ENCODE measurements around the gene MFAP3L. TPM values are rescaled to one million over a fixed set of nuclear protein-coding genes. Genes with fewer than 3 reads are reported as not detected.

The MFAP3L gene
- total RNA-seq, 2 experiments from 2014 or later: 1.6 to 1.7 TPM

GRCh38 chr4:170038232-170038631 lies 12.0 kb upstream of the MFAP3L start:
- H3K4me1 Mint-ChIP-seq: no peaks in the 10 kb centered on the region
- H3K4me3 Mint-ChIP-seq: no peak overlapping the region
- no peak overlapping the region for H3K27ac Mint-ChIP-seq
- no peaks in the 10 kb centered on the region for H3K36me3 Mint-ChIP-seq
- DNase-seq (no peak), ATAC-seq (ENCODE audit: low read depth) (no peak)
- H3K27me3 Mint-ChIP-seq: peaks cover 10% of the 10 kb centered on the region
- POLR2A ChIA-PET: no interaction called here
- no peaks in the 10 kb centered on the region for H3K9me3 Mint-ChIP-seq

DNA sequence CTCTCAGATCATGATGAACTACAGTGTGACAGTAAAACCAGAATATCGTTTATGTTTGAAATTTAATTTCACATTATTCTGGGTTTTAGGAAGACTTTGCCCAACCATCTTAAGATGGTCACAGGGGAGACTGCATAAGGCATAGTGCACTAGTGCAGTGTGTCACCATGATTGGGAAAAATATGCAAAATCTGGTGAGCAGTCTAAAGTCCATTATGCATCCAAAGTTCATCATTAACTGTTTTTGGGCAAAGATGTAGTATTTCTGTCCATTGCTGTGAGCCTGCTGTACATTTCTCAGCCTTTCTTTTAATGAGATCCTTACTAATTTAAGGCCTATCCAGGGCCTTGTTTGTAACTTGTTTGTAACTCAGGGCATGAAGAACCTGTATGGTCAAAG lies 11.3 kb upstream of the MFAP3L start:
- Mint-ChIP-seq H3K4me1 (no peaks in the 10 kb centered on the region), H3K27me3 (peaks cover 6% of the 10 kb centered on the region), H3K4me3 (no peak overlapping the region), H3K9me3 (no peaks in the 10 kb centered on the region), H3K36me3 (no peaks in the 10 kb centered on the region), H3K27ac (no peak overlapping the region)
- ATAC-seq (ENCODE audit: low read depth): no peak
- POLR2A ChIA-PET: no interaction called here
- DNase-seq: no peak

- POLR2A ChIA-PET: no interaction called here
- DNase-seq (no peak), ATAC-seq (ENCODE audit: low read depth) (no peak)
- Mint-ChIP-seq H3K27ac (no peak overlapping the region), H3K9me3 (no peaks in the 10 kb centered on the region), H3K27me3 (peaks cover 12% of the 10 kb centered on the region), H3K4me1 (no peaks in the 10 kb centered on the region), H3K4me3 (no peak overlapping the region), H3K36me3 (no peaks in the 10 kb centered on the region)
These were observed 9.7 kb upstream of the MFAP3L start for GRCh38 chr4:170035845-170036244.

DNA sequence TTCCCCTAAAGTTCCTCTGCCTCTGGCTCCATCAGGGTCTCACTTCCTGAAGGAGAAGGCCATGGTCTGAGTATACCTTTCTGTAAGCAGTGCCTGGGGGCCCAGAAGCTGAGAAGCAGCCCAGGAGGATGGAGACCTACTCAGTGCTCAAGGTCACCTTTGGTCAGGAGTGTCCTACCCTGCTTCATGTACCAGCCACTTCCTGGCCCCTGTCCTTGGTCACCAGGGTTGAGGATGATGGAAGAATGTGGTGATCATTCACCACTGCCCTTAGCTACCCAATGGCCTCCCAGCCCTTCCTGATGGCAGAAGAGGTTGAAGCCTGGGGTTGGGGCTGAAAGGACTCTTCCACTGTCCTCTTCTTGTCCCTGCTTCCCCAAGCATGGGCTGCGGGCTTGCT lies 9.0 kb upstream of the MFAP3L start:
- Mint-ChIP-seq H3K9me3 (no peaks in the 10 kb centered on the region), H3K27me3 (peaks cover 10% of the 10 kb centered on the region), H3K4me1 (no peaks in the 10 kb centered on the region), H3K4me3 (no peak overlapping the region), H3K27ac (no peak overlapping the region), H3K36me3 (no peaks in the 10 kb centered on the region)
- POLR2A ChIA-PET: no interaction called here
- ATAC-seq (ENCODE audit: low read depth): no peak
- no peak for DNase-seq

- no peaks in the 10 kb centered on the region for H3K36me3 Mint-ChIP-seq
- DNase-seq: no peak
- H3K4me3 Mint-ChIP-seq: no peak overlapping the region
- peaks cover 16% of the 10 kb centered on the region for H3K27me3 Mint-ChIP-seq
- no peak overlapping the region for H3K27ac Mint-ChIP-seq
- H3K9me3 Mint-ChIP-seq: no peaks in the 10 kb centered on the region
- POLR2A ChIA-PET: no interaction called here
- ATAC-seq (ENCODE audit: low read depth): no peak
- no peaks in the 10 kb centered on the region for H3K4me1 Mint-ChIP-seq
These were observed 7.8 kb upstream of the MFAP3L start for GRCh38 chr4:170033999-170034398.

- DNase-seq (no peak), ATAC-seq (ENCODE audit: low read depth) (no peak)
- Mint-ChIP-seq H3K4me3 (no peak overlapping the region), H3K36me3 (no peaks in the 10 kb centered on the region), H3K4me1 (peaks cover 11% of the 10 kb centered on the region), H3K9me3 (no peaks in the 10 kb centered on the region), H3K27me3 (peaks cover 38% of the 10 kb centered on the region), H3K27ac (no peak overlapping the region)
- POLR2A ChIA-PET: no interaction called here
These were observed 3.9 kb upstream of the MFAP3L start for GRCh38 chr4:170030121-170030520.

- ATAC-seq (ENCODE audit: low read depth) (peak; percentile 59), DNase-seq (peak; percentile 88)
- Mint-ChIP-seq H3K4me1 (peaks cover 11% of the 10 kb centered on the region), H3K9me3 (no peaks in the 10 kb centered on the region), H3K27me3 (peaks cover 54% of the 10 kb centered on the region), H3K27ac (peak overlapping the region; percentile 23), H3K36me3 (no peaks in the 10 kb centered on the region), H3K4me3 (peak overlapping the region; percentile 73)
- POLR2A ChIA-PET: interaction anchor here (0.7 to 1.5 kb wide), 2 partner anchors 415 to 1320 kb away, joined by 3 to 4 read pairs; partner anchors contain the start of gene NEK1
These were observed 1.1 kb upstream of the MFAP3L start for GRCh38 chr4:170027181-170027829.

DNA sequence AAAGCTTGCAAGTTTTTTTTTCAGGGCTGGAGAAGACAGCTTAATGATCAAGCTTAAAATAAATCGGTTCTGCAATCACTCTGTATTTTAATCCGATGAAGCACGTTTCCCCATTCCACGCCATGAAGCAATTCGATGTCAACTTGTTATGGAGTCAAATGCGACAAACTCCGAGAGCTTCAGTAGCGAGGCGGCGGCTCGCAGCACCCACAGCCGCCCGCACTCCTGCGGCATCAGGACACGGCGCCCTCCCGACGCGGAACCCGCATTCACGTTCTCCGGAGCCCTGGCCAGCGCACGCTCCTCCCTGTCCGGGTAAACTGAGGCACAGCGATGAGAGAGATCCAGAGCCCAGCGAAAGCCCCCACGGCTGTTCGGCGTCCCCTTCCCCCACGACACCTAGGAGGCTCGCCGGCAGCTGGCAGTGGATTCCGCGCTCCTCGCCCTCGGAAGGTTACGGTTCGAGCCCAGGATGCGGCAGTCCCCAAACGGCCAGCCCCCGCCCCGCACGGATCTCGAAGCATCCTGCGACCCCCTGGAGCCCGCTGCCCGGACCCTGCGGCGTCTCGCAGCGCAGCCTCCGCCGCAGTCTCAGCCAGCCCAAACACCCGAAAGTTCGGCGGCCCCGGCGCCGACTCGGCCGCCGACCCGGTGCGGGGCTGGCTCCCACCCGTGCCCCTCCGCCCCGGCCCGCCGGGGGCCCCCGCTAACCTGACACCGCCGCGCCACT lies 507 bp downstream of the MFAP3L start:
- no peak for DNase-seq
- no peaks in the 10 kb centered on the region for H3K9me3 Mint-ChIP-seq

DNA sequence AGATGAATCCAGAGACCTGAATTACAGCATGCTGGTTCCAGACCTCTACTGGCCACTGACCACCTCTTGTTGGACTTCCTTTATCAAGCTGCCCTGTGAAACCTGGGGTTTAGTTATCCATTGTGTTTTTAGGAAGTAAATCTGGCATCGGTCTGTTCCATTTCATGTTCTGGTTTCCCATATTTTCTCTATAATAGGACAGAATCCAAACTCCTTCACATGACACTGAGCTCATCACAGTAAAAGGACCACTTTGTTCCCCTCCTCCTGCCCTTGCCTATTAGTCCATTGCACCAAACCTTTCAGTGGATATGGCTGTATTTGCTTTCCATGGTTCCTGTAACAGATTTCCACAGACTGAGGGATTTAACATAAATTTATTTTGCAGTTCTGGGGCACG lies 4.0 kb downstream of the MFAP3L start:
- no peak overlapping the region for H3K4me3 Mint-ChIP-seq
- H3K27ac Mint-ChIP-seq: no peak overlapping the region
- peaks cover 28% of the 10 kb centered on the region for H3K27me3 Mint-ChIP-seq
- H3K36me3 Mint-ChIP-seq: no peaks in the 10 kb centered on the region
- DNase-seq (no peak), ATAC-seq (ENCODE audit: low read depth) (no peak)
- POLR2A ChIA-PET: no interaction called here
- H3K9me3 Mint-ChIP-seq: no peaks in the 10 kb centered on the region
- H3K4me1 Mint-ChIP-seq: peaks cover 2% of the 10 kb centered on the region

More for the DNA sequence above, 507 bp downstream of the MFAP3L start:
- ATAC-seq (ENCODE audit: low read depth): no peak
- Mint-ChIP-seq H3K27me3 (peaks cover 49% of the 10 kb centered on the region), H3K36me3 (no peaks in the 10 kb centered on the region), H3K4me3 (peak overlapping the region; percentile 77), H3K4me1 (peaks cover 11% of the 10 kb centered on the region), H3K27ac (no peak overlapping the region)
- POLR2A ChIA-PET: no interaction called here

DNA sequence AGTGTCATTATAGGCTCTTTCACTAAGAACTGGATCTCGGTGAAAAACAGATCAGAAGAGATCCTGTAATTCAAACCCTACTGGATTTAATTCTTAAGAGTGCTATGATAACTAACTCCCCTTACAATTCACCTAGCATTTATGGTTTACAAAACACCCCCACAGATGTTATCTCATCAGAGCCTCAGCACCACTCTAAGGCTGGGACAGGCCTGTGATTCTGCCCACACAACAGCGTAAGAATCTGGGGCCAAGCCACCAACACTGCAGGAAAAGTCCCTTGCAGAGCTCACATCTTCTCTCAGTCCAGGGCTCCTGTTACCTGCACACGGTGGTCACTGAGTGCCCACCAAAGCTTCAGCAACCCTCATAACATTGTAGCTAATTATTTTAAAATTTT lies 8.9 kb downstream of the MFAP3L start:
- no peaks in the 10 kb centered on the region for H3K9me3 Mint-ChIP-seq
- no peak overlapping the region for H3K4me3 Mint-ChIP-seq
- DNase-seq: no peak
- no peak overlapping the region for H3K27ac Mint-ChIP-seq
- no peaks in the 10 kb centered on the region for H3K4me1 Mint-ChIP-seq
- H3K27me3 Mint-ChIP-seq: peaks cover 4% of the 10 kb centered on the region
- H3K36me3 Mint-ChIP-seq: no peaks in the 10 kb centered on the region
- POLR2A ChIA-PET: no interaction called here
- no peak for ATAC-seq (ENCODE audit: low read depth)

DNA sequence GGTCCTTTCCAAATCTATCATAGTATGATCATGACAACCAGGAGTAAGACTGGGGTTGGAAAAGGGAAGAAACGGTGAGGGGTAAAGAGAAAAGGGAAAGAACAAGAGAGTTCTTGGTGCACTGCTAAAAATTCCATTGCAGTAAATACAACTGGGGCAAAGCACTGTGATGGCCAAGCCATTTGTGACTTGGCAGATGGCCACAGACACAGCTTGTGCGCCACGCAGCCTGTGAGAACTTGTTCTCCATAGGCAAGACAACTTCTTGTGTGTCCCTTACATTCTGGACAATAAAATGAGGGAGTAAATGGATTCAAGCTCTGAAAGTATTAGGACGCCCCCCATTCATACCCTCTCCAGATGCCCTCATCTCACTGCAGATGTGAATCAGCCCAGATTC lies 10.9 kb downstream of the MFAP3L start:
- H3K4me3 Mint-ChIP-seq: no peak overlapping the region
- no peaks in the 10 kb centered on the region for H3K4me1 Mint-ChIP-seq
- ATAC-seq (ENCODE audit: low read depth) (no peak), DNase-seq (no peak)
- peaks cover 2% of the 10 kb centered on the region for H3K27me3 Mint-ChIP-seq
- H3K36me3 Mint-ChIP-seq: no peaks in the 10 kb centered on the region
- H3K9me3 Mint-ChIP-seq: no peaks in the 10 kb centered on the region
- POLR2A ChIA-PET: no interaction called here
- no peak overlapping the region for H3K27ac Mint-ChIP-seq

DNA sequence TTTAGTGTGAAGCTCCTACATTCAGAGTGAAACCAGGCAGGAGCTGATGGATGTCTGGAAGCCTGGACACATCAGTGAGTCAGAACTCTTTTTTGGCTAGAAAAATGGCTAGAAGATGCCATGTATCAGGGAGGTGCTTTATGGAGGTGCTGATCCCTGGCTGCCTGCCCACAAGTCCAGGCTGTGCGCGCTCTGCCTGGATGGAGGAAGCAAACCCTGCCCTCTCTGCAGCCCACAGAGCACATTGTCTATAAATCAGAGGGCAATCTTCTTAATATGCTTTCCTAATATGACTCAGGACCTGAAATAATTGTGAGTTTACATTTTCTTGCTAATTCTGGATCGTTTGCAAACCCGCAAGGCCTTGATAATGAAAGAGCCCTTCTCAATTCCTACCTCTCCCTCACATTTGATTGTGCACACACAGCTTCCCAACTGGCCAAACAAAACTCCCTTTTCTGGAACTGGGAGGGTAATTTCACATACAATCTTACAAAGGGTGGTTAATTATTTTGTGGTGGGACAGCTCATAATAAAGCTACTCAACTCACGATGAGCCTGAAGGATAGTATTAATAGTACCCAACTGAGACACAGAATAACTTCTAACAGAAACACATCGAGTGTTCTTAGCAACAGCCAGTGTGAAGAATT lies 11.7 kb downstream of the MFAP3L start:
- Mint-ChIP-seq H3K27me3 (peaks cover 2% of the 10 kb centered on the region), H3K9me3 (no peaks in the 10 kb centered on the region), H3K27ac (no peak overlapping the region), H3K4me3 (no peak overlapping the region), H3K4me1 (no peaks in the 10 kb centered on the region), H3K36me3 (no peaks in the 10 kb centered on the region)
- DNase-seq (no peak), ATAC-seq (ENCODE audit: low read depth) (no peak)
- POLR2A ChIA-PET: no interaction called here

DNA sequence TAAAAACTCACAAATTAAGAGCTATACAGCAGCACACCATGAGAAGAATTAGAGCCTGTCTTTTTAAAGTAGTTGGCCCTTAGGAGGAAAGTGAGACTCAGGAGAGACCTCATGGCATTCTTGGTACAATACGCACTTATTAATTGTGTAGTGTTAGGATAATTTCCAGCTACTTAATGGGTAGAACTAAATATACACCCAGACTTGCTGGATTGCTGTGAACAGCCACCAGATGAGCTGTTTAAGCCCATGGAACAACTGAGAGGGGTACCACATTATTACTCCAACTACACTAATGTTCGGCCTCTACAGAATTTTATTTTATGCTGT lies 13.6 kb downstream of the MFAP3L start:
- H3K4me3 Mint-ChIP-seq: no peak overlapping the region
- no peaks in the 10 kb centered on the region for H3K36me3 Mint-ChIP-seq
- ATAC-seq (ENCODE audit: low read depth) (no peak), DNase-seq (no peak)
- no peak overlapping the region for H3K27ac Mint-ChIP-seq
- H3K4me1 Mint-ChIP-seq: peaks cover 4% of the 10 kb centered on the region
- H3K9me3 Mint-ChIP-seq: no peaks in the 10 kb centered on the region
- peaks cover 2% of the 10 kb centered on the region for H3K27me3 Mint-ChIP-seq
- POLR2A ChIA-PET: no interaction called here
